Kidney (tissue), 14 donors: Measurements from ENCODE around the gene KCNIP1. TPM values are rescaled to one million over a fixed set of nuclear protein-coding genes. Genes with fewer than 3 reads are reported as not detected.

Experiments
- DNase-seq, 5 donors: peaks; one replicate each; pipeline ENCODE4 v3.0.0-alpha.2; 2013 to 2020
- FAIRE-seq: peaks from 2 replicates; lab custom pipeline; 2012; peaks lifted over from hg19 to GRCh38; lab: Jason Lieb, UNC
- H3K27ac ChIP-seq, 2 donors: one replicate each; pipeline ENCODE4 v1.7.0; 2013; ENCODE audit warnings: low read depth in 2 of 2, low read length in 2 of 2, inconsistent platforms in 1 of 2
- H3K27me3 ChIP-seq: one replicate; pipeline ENCODE4 v1.7.1; 2013; ENCODE audit warnings: low read length, inconsistent platforms; ENCODE audit not compliant: control insufficient read depth, insufficient read depth
- H3K36me3 ChIP-seq, 3 donors: one replicate each; pipeline versions ENCODE4 v1.7.0 to v1.7.1; 2013; ENCODE audit warnings: low read length in 3 of 3, control low read depth in 1 of 3, inconsistent platforms in 1 of 3; ENCODE audit not compliant: insufficient read depth in 3 of 3, control insufficient read depth in 2 of 3
- H3K4me1 ChIP-seq, 3 donors: one replicate each; pipeline versions ENCODE4 v1.7.0 to v1.7.1; 2013; ENCODE audit warnings: low read length in 3 of 3, inconsistent platforms in 1 of 3, low read depth in 1 of 3; ENCODE audit not compliant: control insufficient read depth in 2 of 3, insufficient read depth in 2 of 3
- H3K4me3 ChIP-seq, 3 donors: one replicate each; pipeline versions ENCODE4 v1.7.0 to v1.8.1; 2013; ENCODE audit warnings: low read length in 3 of 3, control low read depth in 1 of 3, inconsistent platforms in 1 of 3
- H3K9ac ChIP-seq, 3 donors: one replicate each; pipeline versions ENCODE4 v1.7.0 to v1.7.1; 2013; ENCODE audit warnings: low read length in 3 of 3, control low read depth in 1 of 3, inconsistent platforms in 1 of 3
- H3K9me3 ChIP-seq, 3 donors: one replicate each; pipeline versions ENCODE4 v1.7.0 to v1.7.1; 2013; ENCODE audit warnings: low read length in 3 of 3, control low read depth in 1 of 3, inconsistent platforms in 1 of 3; ENCODE audit not compliant: control insufficient read depth in 2 of 3, insufficient read depth in 1 of 3
- intact Hi-C: fragments of 100-400 bp; cut with DNase I; formaldehyde crosslinking; loops from one replicate; pipeline ENCODE4 v1.11.1; 2022
- polyA plus RNA-seq: library from polyadenylated mRNA; stranded (reverse); fragments of 350-450 nt; fragmentation: Illumina TruSeq; extraction: RNeasy Lipid Tissue Mini Kit (QIAGEN cat#74804); gene quantifications from one replicate; pipeline ENCODE4 v1.2.3, GENCODE V29; 2014; ENCODE audit warnings: low read depth, low replicate concordance; ENCODE audit not compliant: insufficient read depth
- total RNA-seq: library from RNA; stranded (reverse); fragmentation: NEBNext Ultra II Directional; extraction: Animal tissue kit (Norgen Biotek cat#: 25700); gene quantifications from one replicate; pipeline ENCODE4 v1.2.1, GENCODE V29; 2021
- TF ChIP-seq, protein P1 (sequence below): IDR thresholded peaks from 3 replicates; pipeline ENCODE4 v1.5.1; 2012; ENCODE audit warnings: mild to moderate bottlenecking, moderate library complexity, borderline replicate concordance; ENCODE audit not compliant: insufficient read depth; ENCODE audit errors: extremely low read depth
- donor health status: control.
- donor health status: control.
- donor health status: control.
- donor health status: control.
- donor health status: control.
- donor health status: DM: yes; HTN: yes; CAD: no.
- donor health status: Normal renal cell carcinoma (clear cell type).

Gene KCNIP1
- total and polyA plus RNA-seq, 2 donors from 2014 or later: 1.8 to 3.1 TPM

DNA sequence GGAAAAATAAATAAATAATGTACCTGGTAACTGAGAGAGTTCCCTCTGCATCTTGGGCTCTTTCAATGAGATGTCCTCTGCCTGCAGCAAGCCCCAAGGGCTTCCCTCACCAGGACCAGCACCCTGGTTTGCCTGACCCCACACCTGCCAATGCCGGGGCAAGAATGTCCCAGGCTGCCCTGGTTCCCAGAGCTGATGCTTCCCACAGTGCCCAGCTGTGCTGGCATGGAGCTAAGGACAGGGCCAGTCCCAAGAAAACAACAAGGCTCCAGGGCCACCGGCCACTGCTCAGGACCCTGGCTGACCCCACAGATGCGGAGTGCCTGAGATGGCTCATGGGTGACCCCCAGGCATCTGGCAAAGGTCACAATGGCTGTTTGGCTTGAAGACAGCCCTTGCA is 123.5 kb downstream of the KCNIP1 start:
- FAIRE-seq (no peak), DNase-seq (no peak)
- TF ChIP-seq, protein P1, sequence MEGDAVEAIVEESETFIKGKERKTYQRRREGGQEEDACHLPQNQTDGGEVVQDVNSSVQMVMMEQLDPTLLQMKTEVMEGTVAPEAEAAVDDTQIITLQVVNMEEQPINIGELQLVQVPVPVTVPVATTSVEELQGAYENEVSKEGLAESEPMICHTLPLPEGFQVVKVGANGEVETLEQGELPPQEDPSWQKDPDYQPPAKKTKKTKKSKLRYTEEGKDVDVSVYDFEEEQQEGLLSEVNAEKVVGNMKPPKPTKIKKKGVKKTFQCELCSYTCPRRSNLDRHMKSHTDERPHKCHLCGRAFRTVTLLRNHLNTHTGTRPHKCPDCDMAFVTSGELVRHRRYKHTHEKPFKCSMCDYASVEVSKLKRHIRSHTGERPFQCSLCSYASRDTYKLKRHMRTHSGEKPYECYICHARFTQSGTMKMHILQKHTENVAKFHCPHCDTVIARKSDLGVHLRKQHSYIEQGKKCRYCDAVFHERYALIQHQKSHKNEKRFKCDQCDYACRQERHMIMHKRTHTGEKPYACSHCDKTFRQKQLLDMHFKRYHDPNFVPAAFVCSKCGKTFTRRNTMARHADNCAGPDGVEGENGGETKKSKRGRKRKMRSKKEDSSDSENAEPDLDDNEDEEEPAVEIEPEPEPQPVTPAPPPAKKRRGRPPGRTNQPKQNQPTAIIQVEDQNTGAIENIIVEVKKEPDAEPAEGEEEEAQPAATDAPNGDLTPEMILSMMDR: no peak
- H3K27me3 ChIP-seq: no peaks in the 10 kb centered on the region
- no peaks in the 10 kb centered on the region for H3K36me3 ChIP-seq
- H3K9me3 ChIP-seq: no peaks in the 10 kb centered on the region
- no peaks in the 10 kb centered on the region for H3K4me1 ChIP-seq
- H3K9ac ChIP-seq: no peak overlapping the region
- no peak overlapping the region for H3K27ac ChIP-seq
- H3K4me3 ChIP-seq: no peak overlapping the region
- intact Hi-C loops: loop anchor here (5.0 kb wide), 1 partner anchor 190 kb away; no protein-coding TSS in a partner anchor

DNA sequence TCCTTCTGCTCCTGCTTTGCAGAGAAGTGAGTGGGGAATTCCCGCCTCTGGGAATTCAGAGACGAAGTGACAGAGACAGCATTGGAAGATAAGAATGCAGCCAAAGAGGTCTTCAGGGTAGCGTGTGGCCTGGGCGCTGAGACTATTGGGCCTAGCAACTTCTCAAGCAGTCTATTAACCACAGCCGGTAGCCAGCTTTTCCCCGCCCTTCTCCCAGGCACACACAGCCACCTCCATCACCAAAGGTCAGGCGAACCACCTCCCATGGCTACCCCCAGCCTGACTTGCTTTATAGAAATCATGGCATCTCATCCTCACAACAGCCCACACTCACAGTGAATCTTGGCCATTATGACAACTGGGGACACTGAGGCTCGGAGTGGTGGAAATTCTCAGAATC is 124.2 kb downstream of the KCNIP1 start:
- H3K9me3 ChIP-seq: no peaks in the 10 kb centered on the region
- FAIRE-seq (no peak), DNase-seq (no peak)
- H3K4me3 ChIP-seq: no peak overlapping the region
- intact Hi-C loops: loop anchor here (5.0 kb wide), 1 partner anchor 191 kb away; no protein-coding TSS in a partner anchor
- H3K27me3 ChIP-seq: no peaks in the 10 kb centered on the region
- H3K36me3 ChIP-seq: no peaks in the 10 kb centered on the region
- no peak overlapping the region for H3K27ac ChIP-seq
- H3K4me1 ChIP-seq: peaks cover 0 to 2% (median 0%) of the 10 kb centered on the region in 3 donors
- H3K9ac ChIP-seq: no peak overlapping the region
- TF ChIP-seq, protein P1: no peak

DNA sequence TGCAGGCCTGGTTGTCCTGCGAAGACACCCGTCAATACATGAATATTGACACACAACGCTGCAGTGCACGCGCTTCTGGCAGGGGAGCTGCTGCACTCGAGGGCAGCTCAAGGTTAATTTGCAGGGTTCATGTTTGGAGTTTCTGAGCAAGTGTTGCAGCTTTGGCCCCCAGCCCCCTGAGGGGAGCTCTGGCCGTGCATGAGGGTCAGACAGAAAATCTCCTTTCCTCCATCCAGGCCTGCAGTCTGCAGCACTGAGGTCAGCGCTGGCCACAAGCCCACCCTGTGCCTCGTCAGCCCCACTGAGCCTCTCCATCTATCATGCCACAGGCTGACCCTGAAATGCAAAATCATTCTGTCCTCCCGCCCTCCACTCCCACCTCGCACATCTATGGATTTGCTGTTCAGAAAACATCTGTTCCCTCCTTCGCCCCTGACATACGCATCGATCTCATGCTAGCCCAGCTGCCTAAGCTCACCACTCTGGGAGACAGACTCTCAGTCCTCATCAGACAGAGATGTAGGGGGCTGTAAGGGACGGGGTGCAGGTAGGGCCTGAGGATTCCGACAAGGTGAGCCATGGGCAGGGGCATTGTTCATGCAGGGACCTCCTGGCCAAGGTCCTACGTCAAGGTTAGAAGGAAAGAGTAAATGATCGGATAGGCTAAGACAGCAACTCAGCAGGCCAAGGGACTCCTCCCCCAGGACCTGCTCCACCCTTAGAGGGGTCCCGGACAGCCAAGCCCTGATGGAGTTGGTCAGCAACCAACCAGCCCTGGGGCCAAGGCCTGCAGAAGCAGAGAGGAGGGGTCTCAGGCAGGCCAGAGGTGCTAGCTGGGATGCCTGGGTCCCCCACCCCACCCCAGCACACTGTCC is 125.1 kb downstream of the KCNIP1 start:
- peaks cover 0 to 5% (median 3%) of the 10 kb centered on the region in 3 donors for H3K4me1 ChIP-seq
- no peak overlapping the region for H3K9ac ChIP-seq
- no peaks in the 10 kb centered on the region for H3K36me3 ChIP-seq
- no peaks in the 10 kb centered on the region for H3K27me3 ChIP-seq
- DNase-seq (no peak), FAIRE-seq (no peak)
- TF ChIP-seq, protein P1: no peak
- intact Hi-C loops: loop anchor here (5.0 kb wide), 1 partner anchor 192 kb away; no protein-coding TSS in a partner anchor
- H3K4me3 ChIP-seq: no peak overlapping the region
- H3K27ac ChIP-seq: no peak overlapping the region
- no peaks in the 10 kb centered on the region for H3K9me3 ChIP-seq
